ENCODE data around the gene AGR2. TPM values are rescaled to one million over a fixed set of nuclear protein-coding genes. Genes with fewer than 3 reads are reported as not detected.

Gene AGR2
- total RNA-seq, 1 experiment from 2014 or later = 378 TPM

DNA sequence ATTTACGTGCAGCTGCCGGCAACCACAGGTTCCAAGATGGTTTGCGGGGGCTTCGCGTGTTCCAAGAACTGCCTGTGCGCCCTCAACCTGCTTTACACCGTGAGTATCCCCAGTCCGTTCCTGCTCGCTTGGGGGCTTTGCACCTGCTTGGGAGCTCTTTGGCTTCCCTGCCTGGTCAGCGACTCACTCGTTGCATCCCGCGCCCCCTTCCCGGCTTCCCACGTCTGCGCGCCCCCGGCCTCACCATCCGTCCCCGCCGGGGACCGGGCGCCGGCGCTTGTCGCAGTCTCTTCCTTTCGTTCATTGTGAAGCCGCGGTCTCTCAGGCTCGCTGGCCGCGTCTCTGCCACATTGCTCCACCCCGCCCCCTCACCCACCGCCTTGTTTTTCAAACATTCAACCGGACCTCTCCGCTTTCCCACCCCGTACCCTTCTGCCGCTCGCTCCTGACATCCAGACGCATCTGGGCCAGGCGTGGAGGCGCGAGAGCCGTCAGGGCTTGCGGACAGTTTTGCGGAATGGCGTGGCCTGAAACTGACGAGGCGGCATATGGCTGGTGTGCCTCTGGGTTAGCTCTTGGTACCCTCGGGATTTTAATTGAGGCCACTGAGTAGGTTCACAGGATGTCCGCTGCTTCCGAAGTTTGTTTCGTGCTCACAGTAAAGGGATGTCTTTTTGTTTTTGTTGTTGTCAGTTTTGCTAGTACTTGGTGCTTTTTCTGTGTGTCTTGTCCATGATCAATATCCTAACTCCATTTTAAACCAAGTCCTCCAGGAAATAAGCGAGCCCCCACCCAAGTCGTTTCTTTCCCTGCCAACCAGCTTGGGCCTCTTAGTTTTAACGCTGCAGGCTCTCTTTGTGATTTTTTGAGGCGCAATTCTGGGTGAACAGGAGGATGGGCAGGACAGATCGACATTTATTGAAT is 50.6 kb downstream of the AGR2 start:
- Mint-ChIP-seq H3K4me1 (ENCODE audit: low read depth, unreplicated experiment) (peaks cover 23% of the 10 kb centered on the region), H3K4me3 (ENCODE audit: low read depth, unreplicated experiment) (peak overlapping the region; percentile 90), H3K36me3 (ENCODE audit: insufficient read depth, unreplicated experiment) (peaks cover 26% of the 10 kb centered on the region), H3K9me3 (ENCODE audit: low read depth, unreplicated experiment) (no peaks in the 10 kb centered on the region), H3K27me3 (ENCODE audit: unreplicated experiment) (no peaks in the 10 kb centered on the region), H3K27ac (ENCODE audit: unreplicated experiment) (peak overlapping the region; percentile 82)
- DNase-seq = peak; percentile 71
- TF ChIP-seq, protein P1, sequence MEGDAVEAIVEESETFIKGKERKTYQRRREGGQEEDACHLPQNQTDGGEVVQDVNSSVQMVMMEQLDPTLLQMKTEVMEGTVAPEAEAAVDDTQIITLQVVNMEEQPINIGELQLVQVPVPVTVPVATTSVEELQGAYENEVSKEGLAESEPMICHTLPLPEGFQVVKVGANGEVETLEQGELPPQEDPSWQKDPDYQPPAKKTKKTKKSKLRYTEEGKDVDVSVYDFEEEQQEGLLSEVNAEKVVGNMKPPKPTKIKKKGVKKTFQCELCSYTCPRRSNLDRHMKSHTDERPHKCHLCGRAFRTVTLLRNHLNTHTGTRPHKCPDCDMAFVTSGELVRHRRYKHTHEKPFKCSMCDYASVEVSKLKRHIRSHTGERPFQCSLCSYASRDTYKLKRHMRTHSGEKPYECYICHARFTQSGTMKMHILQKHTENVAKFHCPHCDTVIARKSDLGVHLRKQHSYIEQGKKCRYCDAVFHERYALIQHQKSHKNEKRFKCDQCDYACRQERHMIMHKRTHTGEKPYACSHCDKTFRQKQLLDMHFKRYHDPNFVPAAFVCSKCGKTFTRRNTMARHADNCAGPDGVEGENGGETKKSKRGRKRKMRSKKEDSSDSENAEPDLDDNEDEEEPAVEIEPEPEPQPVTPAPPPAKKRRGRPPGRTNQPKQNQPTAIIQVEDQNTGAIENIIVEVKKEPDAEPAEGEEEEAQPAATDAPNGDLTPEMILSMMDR (IDR thresholded peaks at IDR 0.05; ENCODE audit: unreplicated experiment) = no peak
- CTCF ChIA-PET = interaction anchor here (0.6 to 1.9 kb wide), 4 partner anchors 32 to 1692 kb away, joined by 3 to 6 read pairs (median 4); no protein-coding TSS in a partner anchor
- intact Hi-C loops (cut with micrococcal nuclease; ENCODE audit: unreplicated experiment) = loop anchor here (2.0 kb wide), 1 partner anchor 35 kb away; no protein-coding TSS in a partner anchor
- BruUV-seq (replicated peaks) = no TSS peak

DNA sequence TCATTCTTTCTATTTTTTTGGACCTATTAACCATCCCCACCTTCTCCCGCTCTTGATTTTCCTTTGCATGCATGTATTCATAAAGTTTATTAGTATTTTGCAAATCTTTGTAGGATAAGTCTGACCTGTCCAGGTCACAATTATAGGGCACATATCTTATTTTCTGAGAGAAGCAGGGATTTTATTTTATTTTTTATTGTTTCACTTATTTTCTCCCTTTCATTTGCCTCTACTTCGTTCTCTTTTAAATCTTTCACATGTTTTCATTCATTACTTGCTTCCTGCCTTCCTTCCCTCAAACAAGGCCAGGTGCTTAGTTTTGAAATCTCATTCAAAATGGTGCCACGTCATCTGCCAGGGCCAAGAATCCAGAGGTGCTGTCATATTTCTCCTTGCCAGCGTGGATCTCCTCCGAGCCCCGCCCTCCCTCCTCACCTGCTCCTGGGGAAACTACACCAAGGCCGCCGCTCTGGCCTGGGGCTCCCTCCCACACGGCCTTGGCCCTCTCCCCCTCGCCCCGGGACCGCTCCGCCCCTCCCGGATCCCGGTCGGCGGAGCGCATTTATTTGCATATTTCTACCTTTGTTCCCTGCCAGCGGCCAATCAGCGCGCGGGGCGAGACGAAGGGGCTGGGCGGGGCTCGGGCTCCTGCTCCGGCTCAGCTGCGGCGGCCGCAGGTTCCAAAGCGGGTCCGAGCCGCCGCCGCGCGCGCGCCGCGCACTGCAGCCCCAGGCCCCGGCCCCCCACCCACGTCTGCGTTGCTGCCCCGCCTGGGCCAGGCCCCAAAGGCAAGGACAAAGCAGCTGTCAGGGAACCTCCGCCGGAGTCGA is 51.5 kb downstream of the AGR2 start, which contains the start of gene TSPAN13:
Gene TSPAN13, plus strand, starts transcription at position 654 of the 830 bp plus-strand sequence. CDS start 213 bp downstream, outside the sequence.
- BruUV-seq (replicated peaks) = no TSS peak
- intact Hi-C loops (cut with micrococcal nuclease; ENCODE audit: unreplicated experiment) = no loop called here
- H3K27me3 Mint-ChIP-seq (ENCODE audit: unreplicated experiment) = no peaks in the 10 kb centered on the region
- CTCF ChIA-PET = interaction anchor here (0.7 to 1.9 kb wide), 3 partner anchors 33 to 48 kb away, joined by 3 to 6 read pairs (median 4); no protein-coding TSS in a partner anchor
- TF ChIP-seq, protein P1 (IDR thresholded peaks at IDR 0.05; ENCODE audit: unreplicated experiment) = no peak
- peak within 1 kb of the TSS; percentile 82 for H3K27ac Mint-ChIP-seq (ENCODE audit: unreplicated experiment)
- H3K4me1 Mint-ChIP-seq (ENCODE audit: low read depth, unreplicated experiment) = peaks cover 23% of the 10 kb centered on the region
- peak; percentile 99 for DNase-seq
- H3K9me3 Mint-ChIP-seq (ENCODE audit: low read depth, unreplicated experiment) = no peaks in the 10 kb centered on the region
- peaks cover 26% of the 10 kb centered on the region for H3K36me3 Mint-ChIP-seq (ENCODE audit: insufficient read depth, unreplicated experiment)
- peak within 1 kb of the TSS; percentile 90 for H3K4me3 Mint-ChIP-seq (ENCODE audit: low read depth, unreplicated experiment)

DNA sequence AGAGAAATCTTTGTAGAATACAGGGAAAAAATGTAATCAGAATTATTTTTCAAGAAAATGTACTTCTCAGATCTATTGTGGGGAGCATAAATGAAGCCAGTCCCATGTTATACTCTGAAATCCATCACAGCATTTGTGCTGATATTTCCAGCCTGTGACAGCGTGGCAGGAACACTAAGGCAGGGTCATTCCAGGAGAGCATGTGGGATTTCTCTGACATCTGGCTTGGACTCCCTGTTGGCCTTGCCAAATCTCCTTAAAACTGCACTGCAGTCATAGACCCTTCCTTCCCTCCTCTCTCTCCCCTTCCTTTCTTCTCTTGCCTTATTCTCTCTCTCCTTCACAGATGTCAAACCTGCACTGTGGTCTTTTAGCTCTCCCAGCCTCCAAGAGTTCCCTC is 57.7 kb downstream of the AGR2 start:
- Mint-ChIP-seq H3K27me3 (ENCODE audit: unreplicated experiment) (no peaks in the 10 kb centered on the region), H3K4me3 (ENCODE audit: low read depth, unreplicated experiment) (no peak overlapping the region), H3K4me1 (ENCODE audit: low read depth, unreplicated experiment) (peaks cover 16% of the 10 kb centered on the region), H3K9me3 (ENCODE audit: low read depth, unreplicated experiment) (no peaks in the 10 kb centered on the region), H3K36me3 (ENCODE audit: insufficient read depth, unreplicated experiment) (no peaks in the 10 kb centered on the region), H3K27ac (ENCODE audit: unreplicated experiment) (no peak overlapping the region)
- BruUV-seq (replicated peaks) = no TSS peak
- TF ChIP-seq, protein P1 (IDR thresholded peaks at IDR 0.05; ENCODE audit: unreplicated experiment) = no peak
- intact Hi-C loops (cut with micrococcal nuclease; ENCODE audit: unreplicated experiment) = no loop called here
- CTCF ChIA-PET = interaction anchor here (0.7 kb wide), 1 partner anchor 54 kb away, joined by 5 read pairs; no protein-coding TSS in a partner anchor
- DNase-seq = no peak

DNA sequence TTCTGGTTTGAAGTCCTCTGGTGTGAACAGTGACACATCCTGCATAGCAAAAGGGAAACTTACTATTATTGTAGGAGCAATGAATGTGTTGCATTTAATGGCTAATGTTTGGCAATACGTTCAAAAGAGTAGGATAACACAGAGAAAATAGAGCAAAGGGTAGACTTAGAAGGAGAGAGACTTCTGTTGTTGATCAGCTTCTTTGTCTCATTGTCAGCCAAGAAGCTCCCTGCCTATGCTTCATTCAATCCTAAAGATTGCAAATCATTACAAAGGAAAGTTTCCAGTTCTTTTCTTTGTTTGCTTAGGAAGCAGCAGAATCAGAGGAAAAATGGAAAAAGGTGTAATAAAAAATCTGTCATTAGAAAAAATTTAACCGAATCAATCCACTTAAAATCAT is 59.2 kb downstream of the AGR2 start:
- H3K27me3 Mint-ChIP-seq (ENCODE audit: unreplicated experiment) = no peaks in the 10 kb centered on the region
- TF ChIP-seq, protein P1 (IDR thresholded peaks at IDR 0.05; ENCODE audit: unreplicated experiment) = no peak
- no peak overlapping the region for H3K4me3 Mint-ChIP-seq (ENCODE audit: low read depth, unreplicated experiment)
- intact Hi-C loops (cut with micrococcal nuclease; ENCODE audit: unreplicated experiment) = no loop called here
- CTCF ChIA-PET = no interaction called here
- no peaks in the 10 kb centered on the region for H3K36me3 Mint-ChIP-seq (ENCODE audit: insufficient read depth, unreplicated experiment)
- no peaks in the 10 kb centered on the region for H3K9me3 Mint-ChIP-seq (ENCODE audit: low read depth, unreplicated experiment)
- no peak for DNase-seq
- H3K4me1 Mint-ChIP-seq (ENCODE audit: low read depth, unreplicated experiment) = peaks cover 16% of the 10 kb centered on the region
- BruUV-seq (replicated peaks) = no TSS peak
- H3K27ac Mint-ChIP-seq (ENCODE audit: unreplicated experiment) = no peak overlapping the region
